Memory B cell (primary cell): ENCODE measurements around the gene MDH2.
"Not testable (repeated sequence)": the region's sequence is repeated elsewhere in the genome, so short reads cannot be mapped to it uniquely, and the experiment has no call there.

Experiments used
- ATAC-seq: fragments of 150-1000 bp; cut with Tn5 transposase; 2 replicates; pipeline ENCODE4 v1.10.0; 2021; ENCODE audit warnings: low read depth, mild to moderate bottlenecking, moderate library complexity
- DNase-seq, 2 donors: peaks; one replicate each; pipeline ENCODE4 v3.0.0; 2022; ENCODE audit warnings: low spot score in 2 of 2
- H3K27ac Mint-ChIP-seq: one replicate; pipeline ENCODE4 v1.8.0; 2022; ENCODE audit warnings: mild to moderate bottlenecking, moderate library complexity, mixed read lengths
- H3K27me3 Mint-ChIP-seq: one replicate; pipeline ENCODE4 v1.8.0; 2022; ENCODE audit warnings: mixed read lengths
- H3K36me3 Mint-ChIP-seq: one replicate; pipeline ENCODE4 v1.8.0; 2022; ENCODE audit warnings: mild to moderate bottlenecking, mixed read lengths
- H3K4me1 Mint-ChIP-seq: one replicate; pipeline ENCODE4 v1.8.0; 2022; ENCODE audit warnings: mixed read lengths
- H3K4me3 Mint-ChIP-seq: one replicate; pipeline ENCODE4 v1.8.0; 2022; ENCODE audit warnings: mild to moderate bottlenecking, moderate library complexity, mixed read lengths
- H3K9me3 Mint-ChIP-seq: one replicate; pipeline ENCODE4 v1.8.0; 2022; ENCODE audit warnings: mixed read lengths

MDH2 gene

DNA sequence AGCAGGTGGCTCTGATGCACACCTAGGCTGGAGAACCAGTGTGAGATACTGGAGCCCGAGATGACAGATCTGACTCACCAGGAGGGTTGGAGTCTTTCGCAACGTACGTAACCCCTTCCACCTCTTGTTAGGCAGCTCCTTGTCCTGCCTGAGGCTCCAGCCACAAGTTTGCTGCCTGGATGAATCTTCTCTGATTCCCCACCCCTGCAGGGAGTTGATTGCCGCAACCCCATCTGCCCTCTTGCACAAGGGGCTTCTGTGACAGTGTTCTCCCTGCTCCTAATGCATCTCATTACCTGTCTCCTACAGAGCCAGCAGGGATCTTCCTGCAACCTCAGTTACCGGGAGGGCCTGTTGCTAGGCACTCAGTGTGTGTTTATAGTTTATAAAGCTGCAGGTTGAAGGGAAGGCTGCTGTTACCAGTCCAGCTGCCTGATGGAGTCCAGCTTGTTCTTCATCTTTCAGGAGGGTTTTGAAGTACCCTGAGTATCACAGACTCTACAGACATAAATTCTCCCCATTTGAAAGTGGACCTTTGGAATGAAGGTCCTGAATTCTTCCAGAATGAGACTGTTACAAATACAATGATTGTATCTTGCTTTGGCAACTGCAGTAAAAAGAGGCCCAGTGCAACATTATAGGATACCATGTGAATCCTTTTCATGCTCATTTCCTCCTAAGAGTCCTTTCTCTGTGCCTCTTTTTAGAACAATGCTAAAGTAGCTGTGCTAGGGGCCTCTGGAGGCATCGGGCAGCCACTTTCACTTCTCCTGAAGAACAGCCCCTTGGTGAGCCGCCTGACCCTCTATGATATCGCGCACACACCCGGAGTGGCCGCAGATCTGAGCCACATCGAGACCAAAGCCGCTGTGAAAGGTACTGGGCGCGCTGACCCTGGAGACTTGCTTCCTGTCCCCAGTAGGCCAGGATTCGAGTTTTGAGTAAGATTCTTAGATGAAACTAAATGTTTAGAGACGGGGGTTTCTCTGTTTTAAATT is 6.5 kb downstream of the MDH2 start:
- Mint-ChIP-seq H3K4me1 (peaks cover 14% of the 10 kb centered on the region), H3K36me3 (peaks cover 17% of the 10 kb centered on the region), H3K27me3 (no peaks in the 10 kb centered on the region), H3K27ac (no peak overlapping the region), H3K4me3 (no peak overlapping the region), H3K9me3 (no peaks in the 10 kb centered on the region)
- DNase-seq (no peak), ATAC-seq (no peak)

DNA sequence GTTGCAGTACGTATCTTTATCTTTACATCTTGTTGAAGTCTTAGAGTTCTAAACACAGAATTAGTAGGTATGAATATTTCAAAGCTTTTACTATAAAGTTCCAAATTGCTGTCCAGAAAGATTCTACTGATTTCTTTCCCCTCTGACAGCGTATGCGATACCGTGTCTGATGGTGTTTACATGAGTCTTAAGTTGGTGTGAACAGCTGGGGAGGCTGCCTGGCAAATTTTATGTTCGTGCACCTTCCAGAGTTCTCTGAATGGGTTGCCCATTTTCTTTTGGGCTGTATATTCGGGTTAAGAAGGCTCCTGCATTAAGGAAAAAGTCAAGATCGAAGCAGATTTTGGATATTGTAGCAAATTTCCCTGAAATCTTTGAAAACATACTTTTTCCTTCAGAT is 8.3 kb downstream of the MDH2 start:
- H3K36me3 Mint-ChIP-seq = peaks cover 11% of the 10 kb centered on the region
- no peak overlapping the region for H3K27ac Mint-ChIP-seq
- no peaks in the 10 kb centered on the region for H3K27me3 Mint-ChIP-seq
- H3K4me1 Mint-ChIP-seq = peaks cover 7% of the 10 kb centered on the region
- H3K9me3 Mint-ChIP-seq = no peaks in the 10 kb centered on the region
- DNase-seq (no peak), ATAC-seq (no peak)
- no peak overlapping the region for H3K4me3 Mint-ChIP-seq

DNA sequence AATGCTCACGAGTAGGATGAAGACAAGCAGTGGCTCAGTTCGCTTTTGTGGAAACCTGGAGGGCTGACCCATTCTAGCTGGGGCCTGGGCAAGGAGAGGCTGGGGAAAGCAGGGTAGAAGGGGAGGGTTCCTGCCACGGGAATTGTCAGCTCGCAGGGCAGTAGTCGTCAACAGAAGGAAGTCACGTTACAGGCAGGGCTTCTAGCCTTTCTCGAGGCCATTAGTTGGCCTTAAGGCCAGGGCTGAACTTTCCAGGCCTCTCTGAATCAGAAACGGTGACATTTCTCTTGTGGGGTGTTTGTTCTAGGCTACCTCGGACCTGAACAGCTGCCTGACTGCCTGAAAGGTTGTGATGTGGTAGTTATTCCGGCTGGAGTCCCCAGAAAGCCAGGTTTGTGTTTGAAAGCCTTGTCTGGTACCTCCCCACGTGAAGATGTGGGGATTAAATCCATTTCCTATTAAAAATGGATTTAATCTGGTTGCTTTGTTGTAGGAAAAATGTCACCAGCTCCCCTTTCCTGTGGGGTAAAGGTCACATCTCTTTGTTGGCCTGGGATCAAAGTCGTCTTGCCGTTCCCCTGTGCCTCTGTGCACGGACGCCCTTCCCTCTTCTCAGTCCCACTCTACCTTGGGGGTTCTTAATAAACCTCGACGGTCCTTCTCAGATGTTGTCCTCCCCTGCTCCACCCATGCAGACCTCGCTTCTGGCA is 9.4 kb downstream of the MDH2 start:
- no peaks in the 10 kb centered on the region for H3K27me3 Mint-ChIP-seq
- H3K36me3 Mint-ChIP-seq = peaks cover 17% of the 10 kb centered on the region
- H3K4me1 Mint-ChIP-seq = peaks cover 7% of the 10 kb centered on the region
- H3K9me3 Mint-ChIP-seq = no peaks in the 10 kb centered on the region
- DNase-seq (no peak), ATAC-seq (no peak)
- no peak overlapping the region for H3K27ac Mint-ChIP-seq
- no peak overlapping the region for H3K4me3 Mint-ChIP-seq

DNA sequence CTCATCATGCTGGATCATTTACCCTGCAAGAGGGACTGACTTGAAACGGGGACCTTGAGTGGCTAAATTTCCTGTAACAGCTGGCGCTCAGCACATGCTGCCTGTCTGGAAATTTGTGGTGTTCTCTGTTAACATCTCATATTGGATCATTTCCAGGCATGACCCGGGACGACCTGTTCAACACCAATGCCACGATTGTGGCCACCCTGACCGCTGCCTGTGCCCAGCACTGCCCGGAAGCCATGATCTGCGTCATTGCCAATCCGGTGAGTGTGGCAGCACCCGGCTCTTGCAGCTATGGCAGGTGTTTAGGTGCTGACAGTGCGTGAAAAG is 9.9 kb downstream of the MDH2 start:
- Mint-ChIP-seq H3K36me3 (peaks cover 21% of the 10 kb centered on the region), H3K4me1 (peaks cover 6% of the 10 kb centered on the region), H3K9me3 (no peaks in the 10 kb centered on the region), H3K27ac (no peak overlapping the region), H3K4me3 (no peak overlapping the region), H3K27me3 (no peaks in the 10 kb centered on the region)
- ATAC-seq (no peak), DNase-seq (no peak)

DNA sequence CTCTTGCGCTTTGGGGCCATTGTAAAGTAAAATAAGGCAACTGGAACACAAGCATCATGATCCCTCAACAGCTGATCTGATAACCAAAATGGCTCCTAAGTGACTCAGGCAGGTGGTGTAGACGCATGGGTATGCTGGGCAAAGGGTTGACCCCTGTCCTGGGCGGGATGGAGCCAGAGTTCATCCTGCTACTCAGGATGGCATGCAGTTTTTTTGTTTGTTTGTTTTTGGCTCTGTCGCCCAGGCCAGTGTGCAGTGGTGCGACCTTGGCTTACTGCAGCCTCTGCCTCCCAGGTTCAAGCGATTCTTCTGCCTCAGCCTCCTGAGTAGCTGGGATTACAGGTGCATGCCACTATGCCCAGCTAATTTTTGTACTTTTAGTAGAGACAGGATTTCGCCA is 10.8 kb downstream of the MDH2 start:
- H3K27me3 Mint-ChIP-seq, H3K4me3 Mint-ChIP-seq, ATAC-seq, DNase-seq, H3K4me1 Mint-ChIP-seq, H3K9me3 Mint-ChIP-seq, H3K27ac Mint-ChIP-seq: not testable (repeated sequence)
- peaks cover 24% of the 10 kb centered on the region for H3K36me3 Mint-ChIP-seq

DNA sequence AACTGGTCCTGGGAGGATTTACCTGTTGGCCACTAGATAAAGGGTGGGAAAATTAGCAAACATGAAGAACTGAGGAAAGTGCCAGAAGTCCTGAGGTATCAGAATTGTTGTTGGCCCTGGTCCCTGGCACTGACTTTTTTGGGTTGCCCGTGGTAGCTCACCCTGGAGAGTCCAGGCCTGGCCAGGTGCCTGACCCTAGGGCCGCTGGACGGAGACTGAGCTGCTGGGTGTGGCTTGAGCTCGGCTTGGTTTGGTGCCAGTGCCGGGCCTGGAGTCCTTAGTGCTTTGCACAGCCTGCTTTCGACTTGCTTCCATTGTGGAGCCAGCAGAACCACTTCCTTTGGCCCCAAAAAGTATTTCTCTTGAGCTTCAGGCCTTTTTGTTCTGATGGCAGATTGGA is 12.9 kb downstream of the MDH2 start:
- Mint-ChIP-seq H3K36me3 (peaks cover 35% of the 10 kb centered on the region), H3K4me3 (no peak overlapping the region), H3K9me3 (no peaks in the 10 kb centered on the region), H3K27me3 (no peaks in the 10 kb centered on the region), H3K4me1 (no peaks in the 10 kb centered on the region), H3K27ac (no peak overlapping the region)
- DNase-seq = no peak
- no peak for ATAC-seq

DNA sequence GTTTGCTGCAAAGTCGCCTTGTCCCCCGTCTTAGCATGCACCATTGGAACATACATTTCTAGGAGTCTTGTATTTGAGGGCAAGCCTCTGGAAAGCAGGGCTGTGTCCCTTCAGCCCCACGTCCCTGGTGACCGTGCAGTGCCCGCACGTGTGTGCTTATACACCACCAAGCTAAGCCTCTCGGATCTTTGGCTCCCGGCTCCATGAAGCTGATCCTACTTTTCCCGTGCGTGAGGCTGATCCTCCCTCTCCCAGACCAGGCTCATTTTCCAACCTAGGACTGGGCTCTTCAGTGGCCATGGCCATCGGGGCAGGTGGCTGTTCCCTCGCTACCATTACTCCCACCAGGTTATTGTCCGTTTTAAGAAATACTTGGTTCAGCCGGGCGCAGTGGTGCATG is 14.3 kb downstream of the MDH2 start:
- no peak overlapping the region for H3K4me3 Mint-ChIP-seq
- no peak for ATAC-seq
- H3K27ac Mint-ChIP-seq = no peak overlapping the region
- H3K9me3 Mint-ChIP-seq = no peaks in the 10 kb centered on the region
- no peaks in the 10 kb centered on the region for H3K27me3 Mint-ChIP-seq
- peaks cover 42% of the 10 kb centered on the region for H3K36me3 Mint-ChIP-seq
- no peak for DNase-seq
- H3K4me1 Mint-ChIP-seq = no peaks in the 10 kb centered on the region

DNA sequence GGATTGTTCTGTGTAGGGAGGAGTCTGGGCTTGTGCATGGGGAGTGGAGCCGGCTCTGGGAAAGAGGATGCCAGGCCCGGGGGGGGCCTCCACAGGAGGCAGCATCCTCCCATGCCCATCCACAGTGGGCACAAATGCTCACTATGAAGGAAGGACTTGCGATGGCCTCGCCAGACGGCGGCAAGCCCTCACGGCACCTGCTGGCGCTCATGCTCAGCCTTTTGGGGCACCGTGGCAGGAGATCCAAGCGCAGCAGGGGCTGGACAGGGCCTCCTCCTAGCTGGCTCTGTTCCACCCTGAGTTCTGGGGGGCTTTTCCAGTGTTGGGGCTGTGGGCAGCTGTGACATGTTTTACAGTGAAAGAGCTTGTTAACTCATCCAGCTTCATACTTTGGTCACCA is 15.2 kb downstream of the MDH2 start:
- no peak overlapping the region for H3K27ac Mint-ChIP-seq
- H3K9me3 Mint-ChIP-seq = no peaks in the 10 kb centered on the region

DNA sequence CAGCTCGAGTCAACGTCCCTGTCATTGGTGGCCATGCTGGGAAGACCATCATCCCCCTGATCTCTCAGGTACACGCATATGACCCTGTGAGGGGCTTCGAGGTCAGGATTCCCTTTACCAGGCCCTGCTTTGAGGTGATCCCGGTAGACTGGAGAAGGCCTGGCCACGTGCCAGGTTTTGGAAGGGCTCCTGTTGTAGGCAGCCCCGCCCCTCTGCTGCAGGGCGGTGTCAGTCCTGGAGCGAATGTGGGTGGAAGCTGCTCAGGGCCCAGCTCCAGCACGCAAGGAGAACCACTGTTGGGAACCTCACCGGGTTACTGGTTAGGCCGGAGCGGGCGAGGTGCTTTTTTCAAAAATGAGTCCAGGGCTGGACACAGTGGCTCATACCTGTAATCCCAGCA is 15.6 kb downstream of the MDH2 start:
- Mint-ChIP-seq H3K4me1 (no peaks in the 10 kb centered on the region), H3K9me3 (no peaks in the 10 kb centered on the region), H3K4me3 (no peak overlapping the region), H3K36me3 (peaks cover 34% of the 10 kb centered on the region), H3K27ac (no peak overlapping the region), H3K27me3 (no peaks in the 10 kb centered on the region)
- DNase-seq = no peak
- ATAC-seq = no peak

More for the DNA sequence above, 15.2 kb downstream of the MDH2 start:
- no peak overlapping the region for H3K4me3 Mint-ChIP-seq
- DNase-seq = no peak
- H3K27me3 Mint-ChIP-seq = no peaks in the 10 kb centered on the region
- no peaks in the 10 kb centered on the region for H3K4me1 Mint-ChIP-seq
- ATAC-seq = no peak
- peaks cover 37% of the 10 kb centered on the region for H3K36me3 Mint-ChIP-seq

DNA sequence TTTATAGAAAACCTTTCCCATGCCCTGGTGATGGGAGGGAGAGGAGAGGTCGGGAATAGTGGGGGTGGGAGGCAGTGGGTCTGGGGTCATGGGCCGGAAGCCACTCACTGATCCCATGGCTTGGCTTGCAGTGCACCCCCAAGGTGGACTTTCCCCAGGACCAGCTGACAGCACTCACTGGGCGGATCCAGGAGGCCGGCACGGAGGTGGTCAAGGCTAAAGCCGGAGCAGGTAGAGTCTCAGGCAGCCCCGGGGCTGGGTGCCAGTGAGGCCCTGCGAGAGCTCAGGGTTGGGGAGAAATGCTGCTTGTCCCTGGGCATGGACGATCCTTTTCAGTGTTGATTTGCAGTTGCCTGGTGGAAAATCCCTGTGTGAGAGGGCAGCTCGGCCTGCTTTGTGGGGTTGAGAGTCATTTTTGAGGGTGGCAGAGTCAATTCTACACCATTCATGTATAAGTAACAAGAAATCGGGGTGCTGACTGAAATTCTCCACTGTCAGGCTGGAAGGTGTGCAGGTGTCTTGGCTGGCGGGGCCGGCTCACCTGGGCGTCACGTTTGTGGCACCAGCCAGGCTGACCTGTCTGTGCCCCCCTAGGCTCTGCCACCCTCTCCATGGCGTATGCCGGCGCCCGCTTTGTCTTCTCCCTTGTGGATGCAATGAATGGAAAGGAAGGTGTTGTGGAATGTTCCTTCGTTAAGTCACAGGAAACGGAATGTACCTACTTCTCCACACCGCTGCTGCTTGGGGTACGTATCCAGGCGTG is 16.5 kb downstream of the MDH2 start:
- no peak for ATAC-seq
- no peak for DNase-seq
- H3K36me3 Mint-ChIP-seq = peaks cover 32% of the 10 kb centered on the region

DNA sequence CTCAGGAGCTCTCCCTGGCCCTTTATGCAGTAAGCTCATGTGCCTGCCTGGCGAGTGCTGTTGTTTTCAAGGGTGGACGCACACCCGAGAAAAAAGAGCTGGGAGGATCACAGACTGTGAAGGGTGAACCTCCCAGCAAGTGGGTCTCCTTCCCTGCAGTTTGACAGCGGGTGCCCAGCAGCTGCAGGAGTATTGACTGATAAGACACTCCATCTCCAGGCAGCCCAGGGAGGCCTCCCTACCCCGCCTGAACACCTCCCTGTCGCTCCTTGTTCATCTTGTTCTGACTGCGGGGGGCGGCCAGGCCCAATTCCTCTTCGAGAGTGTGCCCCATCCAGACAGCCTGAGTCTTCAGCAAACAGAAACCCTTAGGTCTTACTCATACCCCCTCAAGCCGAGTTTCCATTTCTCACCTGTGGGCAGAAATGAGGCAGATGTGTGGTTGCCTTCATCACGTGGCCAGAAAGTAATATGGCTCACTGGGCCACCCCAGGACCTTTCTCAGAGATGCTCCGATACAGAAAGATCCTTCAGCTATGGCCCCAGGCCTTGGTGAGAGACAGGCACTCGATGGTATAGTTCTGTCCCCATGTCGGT is 17.2 kb downstream of the MDH2 start:
- no peaks in the 10 kb centered on the region for H3K4me1 Mint-ChIP-seq
- ATAC-seq (no peak), DNase-seq (no peak)
- H3K27ac Mint-ChIP-seq = no peak overlapping the region
- no peak overlapping the region for H3K4me3 Mint-ChIP-seq
- no peaks in the 10 kb centered on the region for H3K9me3 Mint-ChIP-seq
- peaks cover 32% of the 10 kb centered on the region for H3K36me3 Mint-ChIP-seq
- no peaks in the 10 kb centered on the region for H3K27me3 Mint-ChIP-seq

More for the DNA sequence above, 16.5 kb downstream of the MDH2 start:
- Mint-ChIP-seq H3K27ac (no peak overlapping the region), H3K27me3 (no peaks in the 10 kb centered on the region), H3K4me3 (no peak overlapping the region), H3K4me1 (no peaks in the 10 kb centered on the region), H3K9me3 (no peaks in the 10 kb centered on the region)

DNA sequence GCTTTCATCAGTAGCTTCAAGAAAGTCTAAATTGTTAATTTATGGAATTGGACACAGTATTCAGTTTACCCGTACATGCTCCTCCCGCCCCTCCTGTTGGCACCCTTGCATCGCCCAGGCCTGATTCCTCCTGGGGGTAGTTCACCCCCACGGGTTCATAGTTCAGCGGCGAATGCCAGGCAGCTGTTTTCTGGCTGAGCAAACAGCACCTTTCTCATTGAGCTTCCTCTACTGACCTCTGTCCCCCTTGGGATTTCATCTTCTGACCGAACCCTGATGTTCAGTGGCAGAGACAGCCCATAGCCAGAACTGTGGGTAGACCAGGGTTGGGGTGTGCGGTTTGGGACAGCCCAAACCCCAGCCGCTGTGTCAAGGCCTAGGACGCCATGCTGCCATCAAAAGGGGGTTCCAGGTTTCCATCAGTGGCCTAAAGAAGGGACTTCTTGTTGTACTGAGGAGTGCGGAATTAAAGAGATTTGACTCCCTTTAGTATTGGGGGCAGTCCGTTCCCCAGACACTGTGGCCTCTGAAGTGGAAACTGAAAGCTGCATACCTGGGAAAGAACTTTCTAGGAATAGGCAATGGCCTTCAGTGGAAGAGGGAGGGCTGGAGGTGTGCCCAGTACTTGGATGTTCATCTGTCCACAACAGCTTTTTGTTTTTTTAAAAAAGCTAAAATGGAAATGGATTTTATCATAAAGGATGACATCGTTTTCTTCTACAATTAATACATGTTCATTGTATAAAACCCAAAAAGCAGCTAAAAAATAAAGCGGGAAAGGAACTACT is 19.0 kb downstream of the MDH2 start:
- DNase-seq (no peak), ATAC-seq (no peak)
- no peaks in the 10 kb centered on the region for H3K9me3 Mint-ChIP-seq
- H3K4me3 Mint-ChIP-seq = no peak overlapping the region
- no peaks in the 10 kb centered on the region for H3K27me3 Mint-ChIP-seq
- no peaks in the 10 kb centered on the region for H3K4me1 Mint-ChIP-seq
- H3K36me3 Mint-ChIP-seq = peaks cover 29% of the 10 kb centered on the region
- H3K27ac Mint-ChIP-seq = no peak overlapping the region

DNA sequence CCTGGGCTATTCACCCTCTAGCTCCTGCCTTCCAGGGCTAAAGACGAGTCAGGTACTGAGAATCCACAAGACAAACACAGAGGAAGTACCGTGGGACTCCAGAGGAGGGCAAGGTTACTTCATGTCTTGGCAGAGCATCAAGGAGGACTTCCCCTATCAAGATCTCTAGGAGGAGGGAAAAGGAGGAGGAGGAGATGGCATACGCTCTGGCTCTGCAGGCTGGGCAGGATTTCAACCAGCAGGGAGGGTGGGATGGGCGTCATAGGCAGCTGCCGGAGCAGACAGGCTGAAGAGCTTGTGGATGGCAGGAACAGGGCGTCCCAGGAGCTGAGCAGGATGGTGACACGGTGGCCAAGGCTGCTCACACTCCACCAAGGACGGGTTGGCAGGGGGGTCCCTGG is 21.3 kb downstream of the MDH2 start:
- no peak for DNase-seq
- H3K27ac Mint-ChIP-seq = no peak overlapping the region

More for the DNA sequence above, 21.3 kb downstream of the MDH2 start:
- Mint-ChIP-seq H3K4me3 (no peak overlapping the region), H3K27me3 (no peaks in the 10 kb centered on the region), H3K4me1 (no peaks in the 10 kb centered on the region), H3K36me3 (peaks cover 22% of the 10 kb centered on the region), H3K9me3 (no peaks in the 10 kb centered on the region)
- no peak for ATAC-seq
